HEK293 (cell line): Measurements from ENCODE around the gene CNFN.

Source experiments
- CTCF ChIA-PET: fragments of 350-600 bp; formaldehyde crosslinking; extraction: SDS; loops from one replicate; lab custom pipeline; 2021; ENCODE audit warnings: antibody characterized with exemption; lab: Yijun Ruan, JAX
- POLR2A ChIA-PET: fragments of 300-600 bp; formaldehyde crosslinking; extraction: SDS; loops from one replicate; lab custom pipeline; 2020; ENCODE audit warnings: antibody characterized with exemption, inconsistent platforms; lab: Yijun Ruan, JAX
- H3K27ac ChIP-seq: fragments of 200-500 bp; sonication (Bioruptor generic); 2 replicates; pipeline ENCODE4 v1.5.1; 2014; ENCODE audit warnings: low read depth, low read length, control low read depth, inconsistent platforms; ENCODE audit errors: extremely low read depth
- H3K36me3 ChIP-seq, 2 experiments: fragments of 200-500 bp in 1 of 2; sonication (Bioruptor generic) in 1 of 2; 1 replicate in 1 of 2; 2 replicates in 1 of 2; pipeline ENCODE4 v1.5.1; 2014 to 2017; ENCODE audit warnings: inconsistent platforms in 2 of 2, low read length in 2 of 2; ENCODE audit not compliant: control insufficient read depth in 2 of 2, insufficient read depth in 1 of 2
- H3K4me1 ChIP-seq: fragments of 200-500 bp; sonication (Bioruptor generic); 2 replicates; pipeline ENCODE4 v1.5.1; 2014; ENCODE audit warnings: mild to moderate bottlenecking, low read length, inconsistent platforms; ENCODE audit not compliant: control insufficient read depth, insufficient read depth
- H3K4me3 ChIP-seq: 2 replicates; pipeline ENCODE4 v1.5.1; 2011; ENCODE audit warnings: low read depth, mild to moderate bottlenecking, control low read depth, low read length, moderate library complexity
- H3K9me3 ChIP-seq: fragments of 200-500 bp; sonication (Bioruptor generic); 2 replicates; pipeline ENCODE4 v1.5.1; 2014; ENCODE audit warnings: low read depth, low read length, inconsistent platforms; ENCODE audit not compliant: control insufficient read depth, insufficient read depth
- EGR2 ChIP-seq: fragments of 450-650 bp; formaldehyde crosslinking; IDR thresholded peaks from 2 replicates; pipeline ENCODE4 v1.5.1; 2016; ENCODE audit warnings: low read depth, missing biosample characterization, missing genetic modification characterization
- GLIS2 ChIP-seq: fragments of 450-650 bp; formaldehyde crosslinking; IDR thresholded peaks from 2 replicates; pipeline ENCODE4 v1.5.1; 2016; ENCODE audit warnings: missing biosample characterization, missing genetic modification characterization
- KLF1 ChIP-seq: fragments of 450-650 bp; formaldehyde crosslinking; IDR thresholded peaks from 2 replicates; pipeline ENCODE4 v1.5.1; 2016; ENCODE audit warnings: missing biosample characterization, missing genetic modification characterization
- KLF9 ChIP-seq: fragments of 450-650 bp; formaldehyde crosslinking; IDR thresholded peaks from 2 replicates; pipeline ENCODE4 v1.5.1; 2016; ENCODE audit warnings: missing biosample characterization, missing genetic modification characterization, low read depth
- SP2 ChIP-seq: fragments of 450-650 bp; formaldehyde crosslinking; IDR thresholded peaks from 2 replicates; pipeline ENCODE4 v1.5.1; 2016; ENCODE audit warnings: missing biosample characterization, missing genetic modification characterization
- SP3 ChIP-seq: fragments of 450-650 bp; formaldehyde crosslinking; IDR thresholded peaks from 2 replicates; pipeline ENCODE4 v1.5.1; 2016; ENCODE audit warnings: missing biosample characterization, missing genetic modification characterization
- ZFHX2 ChIP-seq: fragments of 450-650 bp; formaldehyde crosslinking; conservative IDR thresholded peaks from 2 replicates; pipeline ENCODE4 v1.5.1; 2016; ENCODE audit warnings: missing biosample characterization, missing genetic modification characterization
- ZNF146 ChIP-seq: fragments of 450-650 bp; formaldehyde crosslinking; IDR thresholded peaks from 2 replicates; pipeline ENCODE4 v1.5.1; 2016; ENCODE audit warnings: missing biosample characterization, missing genetic modification characterization
- ZNF223 ChIP-seq: fragments of 450-650 bp; formaldehyde crosslinking; IDR thresholded peaks from 2 replicates; pipeline ENCODE4 v1.5.1; 2016; ENCODE audit warnings: missing biosample characterization, missing genetic modification characterization
- ZNF23 ChIP-seq: fragments of 450-650 bp; formaldehyde crosslinking; IDR thresholded peaks from 2 replicates; pipeline ENCODE4 v1.5.1; 2016; ENCODE audit warnings: missing biosample characterization, missing genetic modification characterization, borderline replicate concordance
- ZNF585B ChIP-seq: fragments of 450-650 bp; formaldehyde crosslinking; IDR thresholded peaks from 2 replicates; pipeline ENCODE4 v1.5.1; 2016; ENCODE audit warnings: missing biosample characterization, missing genetic modification characterization
- ZNF621 ChIP-seq: fragments of 450-650 bp; formaldehyde crosslinking; IDR thresholded peaks from 2 replicates; pipeline ENCODE4 v1.5.1; 2017; ENCODE audit warnings: missing biosample characterization, missing genetic modification characterization
- ZNF670 ChIP-seq: fragments of 450-650 bp; formaldehyde crosslinking; IDR thresholded peaks from 2 replicates; pipeline ENCODE4 v1.5.1; 2016; ENCODE audit warnings: missing biosample characterization, missing genetic modification characterization, low read depth
- ZNF707 ChIP-seq: fragments of 450-650 bp; formaldehyde crosslinking; IDR thresholded peaks from 2 replicates; pipeline ENCODE4 v1.5.1; 2016; ENCODE audit warnings: missing biosample characterization, missing genetic modification characterization
- ZNF76 ChIP-seq: fragments of 450-650 bp; formaldehyde crosslinking; IDR thresholded peaks from 2 replicates; pipeline ENCODE4; 2016; ENCODE audit warnings: low read depth, missing biosample characterization, missing genetic modification characterization, borderline replicate concordance
- TF ChIP-seq, protein P1 (sequence below): fragments of 450-650 bp; formaldehyde crosslinking; IDR thresholded peaks from 2 replicates; pipeline ENCODE4 v1.5.1; 2017; ENCODE audit warnings: missing biosample characterization, missing genetic modification characterization
- TF ChIP-seq, protein P2 (sequence below): fragments of 450-650 bp; IDR thresholded peaks from 2 replicates; pipeline ENCODE4 v1.5.1; 2018; ENCODE audit warnings: missing biosample characterization, missing genetic modification characterization
- TF ChIP-seq, protein P3 (sequence below): fragments of 450-650 bp; formaldehyde crosslinking; IDR thresholded peaks from 2 replicates; pipeline ENCODE4 v1.5.1; 2016; ENCODE audit warnings: missing biosample characterization, missing genetic modification characterization
- TF ChIP-seq, protein P4 (sequence below): fragments of 450-650 bp; formaldehyde crosslinking; optimal IDR thresholded peaks from 2 replicates; pipeline ENCODE3; 2016; ENCODE audit warnings: missing biosample characterization, mild to moderate bottlenecking, missing genetic modification characterization
- TF ChIP-seq, protein P5 (sequence below): fragments of 450-650 bp; formaldehyde crosslinking; IDR thresholded peaks from 2 replicates; pipeline ENCODE4; 2016; ENCODE audit warnings: missing biosample characterization, missing genetic modification characterization
- TF ChIP-seq, protein P6 (sequence below): fragments of 450-650 bp; formaldehyde crosslinking; IDR thresholded peaks from 2 replicates; pipeline ENCODE4 v1.5.1; 2016; ENCODE audit warnings: missing biosample characterization, missing genetic modification characterization

CNFN gene

DNA sequence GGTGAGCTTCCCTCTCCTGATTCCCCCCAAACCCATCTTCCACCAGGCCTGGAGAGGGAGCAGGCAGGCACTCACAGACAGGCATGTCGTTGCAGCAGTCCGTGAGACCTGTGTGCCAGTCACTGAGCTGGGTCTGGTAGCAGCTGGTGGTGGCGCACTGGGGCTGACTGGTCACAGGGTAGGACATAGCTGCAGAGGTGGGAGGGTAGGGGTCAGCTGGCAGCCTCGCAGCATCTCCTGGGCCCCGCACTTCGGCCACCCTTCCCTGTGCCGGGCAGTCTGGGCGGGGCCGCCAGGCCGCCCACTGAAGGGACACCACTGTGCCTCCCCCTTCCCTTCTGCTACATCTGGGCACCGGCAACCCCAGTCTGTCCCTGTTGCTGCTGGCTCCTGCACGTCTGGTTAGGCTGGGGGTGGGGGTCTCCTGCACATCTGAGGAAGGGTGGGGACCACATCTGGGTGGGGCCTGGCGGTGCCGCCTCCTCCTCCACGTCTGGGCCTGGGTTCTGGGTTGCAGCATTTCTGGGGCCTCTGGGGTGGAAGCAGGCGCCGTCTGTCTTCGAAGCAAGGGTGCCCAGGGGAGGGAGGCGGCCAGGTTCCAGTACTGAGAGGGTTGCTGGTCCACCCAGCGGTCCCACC is 1.1 kb downstream of the CNFN start:
- POLR2A ChIA-PET = interaction anchor here (4.1 kb wide), 1 partner anchor 8 kb away, joined by 34 read pairs; no protein-coding TSS in a partner anchor
- no peaks in the 10 kb centered on the region; a peak in 1 of 3 replicates for H3K36me3 ChIP-seq
- CTCF ChIA-PET = interaction anchor here (3.8 kb wide), 1 partner anchor 12 kb away, joined by 33 read pairs; no protein-coding TSS in a partner anchor
- H3K27ac ChIP-seq = no peak overlapping the region
- peaks cover 4% of the 10 kb centered on the region; the same call in 1 of the 2 replicates for H3K4me1 ChIP-seq
- no peak for TF ChIP-seq GLIS2 (tag by site-specific recombination)
- TF ChIP-seq ZFHX2 (tag by site-specific recombination) = peak; percentile 11; the same call in 1 of the 2 replicates
- TF ChIP-seq ZNF621 (tag by site-specific recombination) = no peak
- no peak for TF ChIP-seq ZNF146 (tag by site-specific recombination)
- peak; percentile 62 for TF ChIP-seq KLF1
- TF ChIP-seq, protein P1, sequence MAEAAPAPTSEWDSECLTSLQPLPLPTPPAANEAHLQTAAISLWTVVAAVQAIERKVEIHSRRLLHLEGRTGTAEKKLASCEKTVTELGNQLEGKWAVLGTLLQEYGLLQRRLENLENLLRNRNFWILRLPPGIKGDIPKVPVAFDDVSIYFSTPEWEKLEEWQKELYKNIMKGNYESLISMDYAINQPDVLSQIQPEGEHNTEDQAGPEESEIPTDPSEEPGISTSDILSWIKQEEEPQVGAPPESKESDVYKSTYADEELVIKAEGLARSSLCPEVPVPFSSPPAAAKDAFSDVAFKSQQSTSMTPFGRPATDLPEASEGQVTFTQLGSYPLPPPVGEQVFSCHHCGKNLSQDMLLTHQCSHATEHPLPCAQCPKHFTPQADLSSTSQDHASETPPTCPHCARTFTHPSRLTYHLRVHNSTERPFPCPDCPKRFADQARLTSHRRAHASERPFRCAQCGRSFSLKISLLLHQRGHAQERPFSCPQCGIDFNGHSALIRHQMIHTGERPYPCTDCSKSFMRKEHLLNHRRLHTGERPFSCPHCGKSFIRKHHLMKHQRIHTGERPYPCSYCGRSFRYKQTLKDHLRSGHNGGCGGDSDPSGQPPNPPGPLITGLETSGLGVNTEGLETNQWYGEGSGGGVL (tag by site-specific recombination) = 0 out of 2 replicates have a peak, but pooled peaks have one; percentile 3
- TF ChIP-seq KLF9 (tag by site-specific recombination) = no peak
- no peaks in the 10 kb centered on the region for H3K9me3 ChIP-seq
- no peak overlapping the region for H3K4me3 ChIP-seq

DNA sequence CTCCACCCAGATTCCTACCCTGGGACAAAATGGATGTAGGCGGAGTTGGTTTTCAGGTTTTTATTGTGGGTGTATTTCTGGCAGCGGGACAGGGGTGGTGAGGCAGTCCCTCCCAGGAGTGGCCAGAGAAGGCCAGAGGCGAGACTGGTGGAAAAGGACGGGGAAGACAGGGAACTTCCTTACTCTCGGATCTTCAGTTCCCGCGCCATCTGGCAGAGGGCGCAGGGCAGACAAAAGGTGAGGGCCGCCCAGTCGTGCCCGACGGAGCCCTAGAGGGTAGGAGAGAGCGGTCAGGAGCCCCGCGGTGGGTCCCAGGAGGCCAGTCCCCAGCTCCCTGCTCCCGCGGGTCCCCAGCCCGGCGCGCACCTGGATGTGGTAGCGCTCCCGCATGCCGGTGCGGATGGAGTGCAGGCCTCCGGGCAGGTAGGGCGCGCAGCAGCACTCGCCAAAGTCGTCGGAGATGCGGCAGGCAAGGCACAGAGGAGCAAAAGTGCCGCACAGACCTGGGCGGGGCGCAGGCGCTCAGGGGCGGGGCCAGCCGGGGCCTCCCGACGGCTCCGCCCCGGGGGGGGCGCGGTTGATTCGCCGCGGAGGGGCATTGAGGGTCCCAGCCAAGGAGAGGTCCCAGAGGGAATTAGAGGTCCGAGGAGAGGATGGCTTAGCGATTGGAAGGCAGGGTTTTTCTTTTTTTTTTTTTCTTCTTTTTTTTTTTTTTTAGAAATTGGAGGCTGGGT is 3.0 kb downstream of the CNFN start:
- Histone ChIP-seq H3K36me3 (no peaks in the 10 kb centered on the region; a peak in 1 of 3 replicates), H3K27ac (peak overlapping the region; percentile 44; the same call in 1 of the 2 replicates), H3K4me3 (peak overlapping the region; percentile 33), H3K9me3 (no peaks in the 10 kb centered on the region), H3K4me1 (peaks cover 4% of the 10 kb centered on the region; the same call in 1 of the 2 replicates)
- CTCF ChIA-PET = interaction anchor here (0.6 to 3.8 kb wide), 10 partner anchors 9 to 268 kb away, joined by 3 to 33 read pairs (median 4); no protein-coding TSS in a partner anchor
- POLR2A ChIA-PET = interaction anchor here (1.2 to 4.1 kb wide), 2 partner anchors 9 to 20 kb away, joined by 3 to 34 read pairs; no protein-coding TSS in a partner anchor
- TF ChIP-seq, protein P2, sequence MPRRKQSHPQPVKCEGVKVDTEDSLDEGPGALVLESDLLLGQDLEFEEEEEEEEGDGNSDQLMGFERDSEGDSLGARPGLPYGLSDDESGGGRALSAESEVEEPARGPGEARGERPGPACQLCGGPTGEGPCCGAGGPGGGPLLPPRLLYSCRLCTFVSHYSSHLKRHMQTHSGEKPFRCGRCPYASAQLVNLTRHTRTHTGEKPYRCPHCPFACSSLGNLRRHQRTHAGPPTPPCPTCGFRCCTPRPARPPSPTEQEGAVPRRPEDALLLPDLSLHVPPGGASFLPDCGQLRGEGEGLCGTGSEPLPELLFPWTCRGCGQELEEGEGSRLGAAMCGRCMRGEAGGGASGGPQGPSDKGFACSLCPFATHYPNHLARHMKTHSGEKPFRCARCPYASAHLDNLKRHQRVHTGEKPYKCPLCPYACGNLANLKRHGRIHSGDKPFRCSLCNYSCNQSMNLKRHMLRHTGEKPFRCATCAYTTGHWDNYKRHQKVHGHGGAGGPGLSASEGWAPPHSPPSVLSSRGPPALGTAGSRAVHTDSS (tag by site-specific recombination) = no peak
- peak; percentile 86 for TF ChIP-seq SP3 (tag by site-specific recombination)
- TF ChIP-seq SP2 (tag by site-specific recombination) = peak; percentile 48
- TF ChIP-seq ZNF707 = no peak
- no peak for TF ChIP-seq ZNF223 (tag by site-specific recombination)
- peak; percentile 75 for TF ChIP-seq EGR2
- TF ChIP-seq, protein P3, sequence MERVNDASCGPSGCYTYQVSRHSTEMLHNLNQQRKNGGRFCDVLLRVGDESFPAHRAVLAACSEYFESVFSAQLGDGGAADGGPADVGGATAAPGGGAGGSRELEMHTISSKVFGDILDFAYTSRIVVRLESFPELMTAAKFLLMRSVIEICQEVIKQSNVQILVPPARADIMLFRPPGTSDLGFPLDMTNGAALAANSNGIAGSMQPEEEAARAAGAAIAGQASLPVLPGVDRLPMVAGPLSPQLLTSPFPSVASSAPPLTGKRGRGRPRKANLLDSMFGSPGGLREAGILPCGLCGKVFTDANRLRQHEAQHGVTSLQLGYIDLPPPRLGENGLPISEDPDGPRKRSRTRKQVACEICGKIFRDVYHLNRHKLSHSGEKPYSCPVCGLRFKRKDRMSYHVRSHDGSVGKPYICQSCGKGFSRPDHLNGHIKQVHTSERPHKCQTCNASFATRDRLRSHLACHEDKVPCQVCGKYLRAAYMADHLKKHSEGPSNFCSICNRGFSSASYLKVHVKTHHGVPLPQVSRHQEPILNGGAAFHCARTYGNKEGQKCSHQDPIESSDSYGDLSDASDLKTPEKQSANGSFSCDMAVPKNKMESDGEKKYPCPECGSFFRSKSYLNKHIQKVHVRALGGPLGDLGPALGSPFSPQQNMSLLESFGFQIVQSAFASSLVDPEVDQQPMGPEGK = peak; percentile 92
- TF ChIP-seq ZNF23 (tag by site-specific recombination) = no peak
- no peak for TF ChIP-seq ZNF670 (tag by site-specific recombination)
- TF ChIP-seq, protein P4, sequence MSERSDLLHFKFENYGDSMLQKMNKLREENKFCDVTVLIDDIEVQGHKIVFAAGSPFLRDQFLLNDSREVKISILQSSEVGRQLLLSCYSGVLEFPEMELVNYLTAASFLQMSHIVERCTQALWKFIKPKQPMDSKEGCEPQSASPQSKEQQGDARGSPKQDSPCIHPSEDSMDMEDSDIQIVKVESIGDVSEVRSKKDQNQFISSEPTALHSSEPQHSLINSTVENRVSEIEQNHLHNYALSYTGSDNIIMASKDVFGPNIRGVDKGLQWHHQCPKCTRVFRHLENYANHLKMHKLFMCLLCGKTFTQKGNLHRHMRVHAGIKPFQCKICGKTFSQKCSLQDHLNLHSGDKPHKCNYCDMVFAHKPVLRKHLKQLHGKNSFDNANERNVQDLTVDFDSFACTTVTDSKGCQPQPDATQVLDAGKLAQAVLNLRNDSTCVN (tag by site-specific recombination) = peak; percentile 92
- TF ChIP-seq, protein P5, sequence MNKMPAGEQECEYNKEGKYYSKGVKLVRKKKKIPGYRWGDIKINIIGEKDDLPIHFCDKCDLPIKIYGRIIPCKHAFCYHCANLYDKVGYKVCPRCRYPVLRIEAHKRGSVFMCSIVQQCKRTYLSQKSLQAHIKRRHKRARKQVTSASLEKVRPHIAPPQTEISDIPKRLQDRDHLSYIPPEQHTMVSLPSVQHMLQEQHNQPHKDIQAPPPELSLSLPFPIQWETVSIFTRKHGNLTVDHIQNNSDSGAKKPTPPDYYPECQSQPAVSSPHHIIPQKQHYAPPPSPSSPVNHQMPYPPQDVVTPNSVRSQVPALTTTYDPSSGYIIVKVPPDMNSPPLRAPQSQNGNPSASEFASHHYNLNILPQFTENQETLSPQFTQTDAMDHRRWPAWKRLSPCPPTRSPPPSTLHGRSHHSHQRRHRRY (tag by site-specific recombination) = no peak
- TF ChIP-seq ZNF585B = no peak
- TF ChIP-seq ZNF76 = peak; percentile 49; the same call in 1 of the 2 replicates
- TF ChIP-seq, protein P6, sequence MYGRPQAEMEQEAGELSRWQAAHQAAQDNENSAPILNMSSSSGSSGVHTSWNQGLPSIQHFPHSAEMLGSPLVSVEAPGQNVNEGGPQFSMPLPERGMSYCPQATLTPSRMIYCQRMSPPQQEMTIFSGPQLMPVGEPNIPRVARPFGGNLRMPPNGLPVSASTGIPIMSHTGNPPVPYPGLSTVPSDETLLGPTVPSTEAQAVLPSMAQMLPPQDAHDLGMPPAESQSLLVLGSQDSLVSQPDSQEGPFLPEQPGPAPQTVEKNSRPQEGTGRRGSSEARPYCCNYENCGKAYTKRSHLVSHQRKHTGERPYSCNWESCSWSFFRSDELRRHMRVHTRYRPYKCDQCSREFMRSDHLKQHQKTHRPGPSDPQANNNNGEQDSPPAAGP (tag by site-specific recombination) = peak; percentile 89; the same call in 1 of the 2 replicates
